ENCODE data around the gene ING2.
A peak's percentile ranks its signal among the peaks of the same experiment; 100 is the strongest.

ING2 gene

GRCh38 chr4:183499389-183499788 lies 5.5 kb upstream of the ING2 start:
- DNase-seq (ENCODE audit: low read depth) = no peak

GRCh38 chr4:183499801-183500200 lies 5.1 kb upstream of the ING2 start:
- DNase-seq (ENCODE audit: low read depth) = no peak

- DNase-seq (ENCODE audit: low read depth) = no peak
Measured at GRCh38 chr4:183503497-183504063, 1.3 kb upstream of the ING2 start.

- DNase-seq (ENCODE audit: low read depth) = peak; percentile 95
Measured at GRCh38 chr4:183504064-183504929, 561 bp upstream of the ING2 start.

GRCh38 chr4:183505611-183506388 lies 942 bp downstream of the ING2 start:
- peak; percentile 82 for DNase-seq (ENCODE audit: low read depth)

- no peak for DNase-seq (ENCODE audit: low read depth)
Measured at GRCh38 chr4:183506389-183506735, 1.5 kb downstream of the ING2 start.

GRCh38 chr4:183507925-183508696 lies 3.3 kb downstream of the ING2 start:
- peak; percentile 68 for DNase-seq (ENCODE audit: low read depth)

- DNase-seq (ENCODE audit: low read depth) = no peak
Measured at GRCh38 chr4:183508697-183509335, 4.0 kb downstream of the ING2 start.

GRCh38 chr4:183515411-183515810 lies 10.6 kb downstream of the ING2 start:
- no peak for DNase-seq (ENCODE audit: low read depth)

- DNase-seq (ENCODE audit: low read depth) = no peak
Measured at GRCh38 chr4:183517194-183517593, 12.3 kb downstream of the ING2 start.

- DNase-seq (ENCODE audit: low read depth) = peak; percentile 32
Measured at GRCh38 chr4:183517781-183518180, 12.9 kb downstream of the ING2 start.

- DNase-seq (ENCODE audit: low read depth) = no peak
Measured at GRCh38 chr4:183522821-183523220, 18.0 kb downstream of the ING2 start.

GRCh38 chr4:183527326-183527725 lies 22.5 kb downstream of the ING2 start:
- no peak for DNase-seq (ENCODE audit: low read depth)

GRCh38 chr4:183532821-183533220 lies 28.0 kb downstream of the ING2 start:
- DNase-seq (ENCODE audit: low read depth) = peak; percentile 77

GRCh38 chr4:183533698-183534097 lies 28.8 kb downstream of the ING2 start:
- no peak for DNase-seq (ENCODE audit: low read depth)

GRCh38 chr4:183540410-183541009 lies 35.7 kb downstream of the ING2 start:
- no peak for DNase-seq (ENCODE audit: low read depth)

GRCh38 chr4:183541010-183541751 lies 36.3 kb downstream of the ING2 start:
- peak; percentile 58 for DNase-seq (ENCODE audit: low read depth)

- DNase-seq (ENCODE audit: low read depth) = no peak
Measured at GRCh38 chr4:183541752-183542040, 36.8 kb downstream of the ING2 start.

- DNase-seq (ENCODE audit: low read depth) = no peak
Measured at GRCh38 chr4:183543435-183543834, 38.6 kb downstream of the ING2 start.

- peak; percentile 9 for DNase-seq (ENCODE audit: low read depth)
Measured at GRCh38 chr4:183544109-183544508, 39.3 kb downstream of the ING2 start.

- DNase-seq (ENCODE audit: low read depth) = no peak
Measured at GRCh38 chr4:183546376-183546775, 41.5 kb downstream of the ING2 start.

All from amniotic epithelial cell (primary cell).